GM23248 (cell line): ENCODE measurements around the gene ZNF710.

Source experiments
- EZH2 ChIP-seq: fragments of 200-600 bp; sonication (generic); IDR thresholded peaks from 2 replicates; pipeline ENCODE4 v1.6.1; 2018; ENCODE audit warnings: antibody characterized with exemption, mild to moderate bottlenecking; ENCODE audit not compliant: insufficient read depth, poor library complexity, severe bottlenecking
- EZH2phosphoT487 ChIP-seq: fragments of 200-600 bp; sonication (generic); IDR thresholded peaks from 2 replicates; pipeline ENCODE4 v1.6.1; 2018; ENCODE audit warnings: antibody characterized with exemption, moderate library complexity, mild to moderate bottlenecking, low read depth; ENCODE audit not compliant: insufficient read depth

DNA sequence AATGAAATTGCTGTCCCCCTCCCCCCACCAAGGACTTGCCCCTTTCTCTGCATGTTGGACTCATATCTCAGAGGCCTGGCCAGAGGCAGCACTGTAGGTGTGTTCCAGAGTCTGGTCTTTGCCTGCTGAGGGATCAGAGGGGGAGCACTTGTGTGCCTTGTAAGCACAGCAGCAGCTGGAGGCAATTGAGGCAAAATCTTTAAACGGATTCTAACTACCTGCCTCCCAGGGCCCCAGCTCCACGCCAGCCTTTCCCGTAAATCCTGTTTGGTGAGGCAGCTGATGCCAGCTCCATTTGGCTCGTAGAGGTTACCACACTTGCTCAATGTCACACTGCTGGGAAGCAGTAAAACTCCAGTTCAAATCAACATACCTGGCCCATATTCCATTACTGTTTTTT lies 103.4 kb downstream of the ZNF710 start:
- TF ChIP-seq EZH2 (no peak), EZH2phosphoT487 (no peak)
